NCI-H146 (cell line): ENCODE data around the gene AUTS2.
"Not testable (repeated sequence)": the region's sequence is repeated elsewhere in the genome, so short reads cannot be mapped to it uniquely, and the experiment has no call there.

Experiments
- DNase-seq: peaks from one replicate; lab custom pipeline; 2025; lab: John Stamatoyannopoulos, UW

Gene AUTS2

DNA sequence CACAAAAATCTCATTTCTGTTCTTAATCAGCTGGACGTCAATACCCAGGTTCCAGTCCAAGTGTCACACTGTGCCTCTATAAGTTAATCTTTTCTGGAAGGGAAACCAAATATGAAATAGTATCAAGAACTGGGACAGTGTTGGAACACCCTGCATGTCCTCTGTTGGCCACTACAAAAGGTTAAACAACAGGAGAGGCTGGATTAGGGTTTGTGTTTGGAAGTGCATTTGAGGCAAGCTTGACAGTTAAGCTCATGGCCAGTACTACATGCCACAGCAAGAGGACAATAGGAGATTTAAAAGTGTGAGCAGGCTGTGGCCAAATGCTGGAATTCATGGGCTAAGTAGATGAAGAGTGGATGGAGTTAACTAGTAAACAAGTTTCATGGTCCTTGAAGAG, 751.5 kb downstream of the AUTS2 start:
- DNase-seq = no peak

- no peak for DNase-seq
These were observed 753.8 kb downstream of the AUTS2 start for GRCh38 chr7:70352088-70352487.

DNA sequence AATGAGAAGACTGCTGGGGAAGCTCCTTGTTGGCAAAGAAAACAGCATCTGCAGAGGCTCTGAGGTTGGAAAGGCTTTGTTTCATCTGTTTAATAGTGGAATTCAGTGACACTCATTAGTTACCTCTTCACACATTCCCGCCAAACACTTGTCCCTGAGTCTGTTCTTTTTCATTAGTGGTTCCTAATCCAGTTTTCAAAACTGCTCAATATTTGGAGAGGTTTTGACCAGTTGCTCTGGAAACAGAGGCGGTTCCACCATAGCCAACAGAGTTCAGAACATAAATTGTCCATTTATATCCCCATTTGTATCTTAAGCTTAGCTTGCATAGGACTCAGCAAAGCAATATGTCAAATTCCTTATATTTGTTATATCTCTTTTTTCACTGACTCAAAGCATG, 754.6 kb downstream of the AUTS2 start:
- no peak for DNase-seq

DNA sequence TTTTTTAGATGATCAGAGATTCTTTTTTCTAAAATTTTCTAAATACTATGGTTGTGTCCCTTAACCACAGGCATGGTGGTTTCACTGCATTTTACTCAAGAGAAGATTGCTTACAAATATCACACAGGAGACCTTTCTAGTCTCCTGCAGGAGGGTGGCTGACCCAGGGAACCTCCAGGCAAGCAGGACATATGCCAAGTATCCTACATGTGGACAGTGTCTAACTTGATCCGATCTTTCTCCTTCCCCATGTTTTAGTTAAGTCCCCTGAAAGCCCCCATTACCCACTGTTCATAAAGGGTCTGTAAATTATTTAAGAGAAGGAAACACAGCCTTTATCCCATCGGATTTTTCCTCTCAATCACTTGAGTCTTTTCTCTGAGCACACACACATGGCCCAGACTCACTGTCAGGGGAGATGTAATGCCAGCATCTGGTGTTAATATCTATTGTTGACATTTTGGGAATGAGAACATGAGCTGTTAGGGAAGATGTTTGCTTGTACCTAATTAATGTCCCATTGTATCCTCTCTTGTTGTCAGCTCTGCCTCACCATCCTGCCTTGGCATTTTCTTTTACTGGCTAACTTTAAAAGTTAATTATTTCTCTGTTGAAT, 755.2 kb downstream of the AUTS2 start:
- peak; percentile 36 for DNase-seq

DNA sequence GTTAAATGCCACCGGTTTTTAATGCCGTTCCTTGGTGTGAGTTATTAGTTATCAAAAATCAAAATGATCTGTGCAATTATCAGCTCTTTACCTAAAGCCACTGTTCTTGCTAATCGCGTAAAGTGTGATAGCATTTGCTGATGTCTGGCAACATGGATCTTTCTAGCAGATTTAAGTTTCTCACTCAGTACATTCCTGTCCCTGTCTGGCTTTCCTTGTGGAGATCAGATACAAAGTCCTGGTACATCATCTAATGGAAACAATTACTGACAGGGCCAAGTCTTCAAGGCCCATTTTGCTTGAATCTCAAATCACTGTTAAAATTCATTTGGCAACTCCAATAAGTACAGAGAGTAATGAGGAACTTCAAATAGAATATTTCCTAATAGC, 755.7 kb downstream of the AUTS2 start:
- DNase-seq = no peak

- DNase-seq = no peak
These were observed 756.3 kb downstream of the AUTS2 start for GRCh38 chr7:70354409-70355169.

GRCh38 chr7:70355198-70356020, 757.1 kb downstream of the AUTS2 start:
- DNase-seq = peak; percentile 36

DNA sequence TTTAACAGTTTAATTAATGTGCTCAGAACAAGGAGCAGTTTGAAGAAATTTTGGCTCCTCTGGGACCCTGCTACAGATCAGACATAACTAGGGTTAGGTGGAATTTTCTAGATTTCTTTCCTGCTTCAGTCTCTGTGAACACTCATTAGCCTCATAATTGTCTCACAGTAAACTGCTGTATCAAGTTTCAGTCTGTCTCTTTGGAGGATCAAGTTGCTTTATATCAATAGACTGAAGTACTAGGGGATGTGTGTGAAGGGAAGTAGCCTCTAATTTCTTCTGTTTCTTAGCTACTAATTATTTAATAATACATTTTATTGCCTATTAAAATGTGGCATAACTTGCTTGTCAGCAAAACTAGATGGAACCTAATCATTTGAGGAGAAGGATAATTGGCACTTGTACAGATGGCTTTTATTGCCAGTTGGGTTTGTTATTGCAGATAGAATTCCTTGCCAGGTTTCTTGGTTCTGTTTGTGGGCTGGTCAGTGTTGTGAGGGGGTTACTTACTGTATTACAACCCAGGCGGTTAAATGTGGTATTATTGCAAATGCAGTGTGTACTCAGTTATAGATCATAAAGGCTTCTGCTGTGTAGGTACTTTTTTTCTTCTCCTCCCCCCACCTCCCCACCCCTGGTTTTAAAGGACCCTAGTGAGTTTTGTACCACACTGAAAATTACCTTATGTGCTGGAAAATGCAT, 758.0 kb downstream of the AUTS2 start:
- DNase-seq = peak; percentile 75

- DNase-seq = no peak
These were observed 758.6 kb downstream of the AUTS2 start for GRCh38 chr7:70356787-70357328.

DNA sequence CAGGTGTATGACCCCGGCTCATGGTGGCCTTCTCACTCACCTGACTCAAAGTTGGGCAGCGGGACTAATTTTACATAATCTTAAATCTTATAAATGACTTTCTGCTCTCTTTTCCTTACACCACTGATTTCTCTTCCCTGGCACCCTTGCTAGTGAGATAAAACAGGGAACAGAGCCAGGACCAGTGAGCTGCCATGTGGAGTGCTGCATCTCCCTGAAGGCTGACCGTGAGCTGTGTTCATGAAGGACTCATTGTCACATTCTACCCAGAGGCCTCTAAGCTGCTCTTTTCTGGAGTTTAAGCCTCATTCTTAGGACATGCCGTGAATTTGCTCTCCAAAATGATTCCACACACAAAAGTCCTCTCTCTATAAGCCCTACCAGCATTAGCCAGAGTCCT, 762.3 kb downstream of the AUTS2 start:
- DNase-seq = no peak

DNA sequence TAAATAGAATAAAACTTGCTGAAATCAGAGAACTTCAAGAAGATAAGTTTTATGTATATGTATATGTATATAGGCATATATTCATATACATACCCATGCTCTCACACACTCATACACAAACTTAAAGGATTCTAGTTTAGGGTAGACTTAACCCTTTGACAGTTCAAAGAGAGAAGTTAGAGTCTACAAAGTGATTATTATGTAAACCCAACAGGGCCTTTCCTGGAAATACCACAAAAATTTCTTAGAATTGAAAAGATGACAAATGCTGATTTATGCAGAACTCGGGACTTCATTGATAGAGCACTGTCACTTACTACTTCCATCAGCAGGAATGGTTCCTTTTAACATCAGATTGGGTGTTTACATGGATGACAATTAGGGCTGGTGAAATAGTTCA, 763.5 kb downstream of the AUTS2 start:
- DNase-seq = no peak

GRCh38 chr7:70364393-70364792, 766.1 kb downstream of the AUTS2 start:
- not testable (repeated sequence) for DNase-seq

DNA sequence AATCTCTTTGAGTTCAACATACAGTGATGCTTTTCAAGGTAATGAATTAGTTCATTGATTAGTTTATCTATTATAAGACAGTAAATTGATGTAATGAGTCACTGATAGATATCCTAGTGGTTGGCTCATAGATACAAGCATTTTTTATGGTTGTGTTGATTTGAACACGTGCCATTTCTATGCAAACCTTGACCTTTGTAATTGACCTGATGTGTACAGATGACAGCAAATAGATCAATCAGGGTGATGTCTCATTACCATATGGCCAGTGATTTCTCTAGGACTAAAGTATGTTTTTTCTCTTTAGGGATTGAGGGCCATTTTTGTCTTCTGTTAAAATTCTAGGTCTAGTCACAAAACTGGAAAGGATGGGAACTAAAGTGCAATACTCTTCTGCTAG, 773.4 kb downstream of the AUTS2 start:
- DNase-seq = peak; percentile 57

- no peak for DNase-seq
These were observed 774.7 kb downstream of the AUTS2 start for GRCh38 chr7:70372768-70373515.

DNA sequence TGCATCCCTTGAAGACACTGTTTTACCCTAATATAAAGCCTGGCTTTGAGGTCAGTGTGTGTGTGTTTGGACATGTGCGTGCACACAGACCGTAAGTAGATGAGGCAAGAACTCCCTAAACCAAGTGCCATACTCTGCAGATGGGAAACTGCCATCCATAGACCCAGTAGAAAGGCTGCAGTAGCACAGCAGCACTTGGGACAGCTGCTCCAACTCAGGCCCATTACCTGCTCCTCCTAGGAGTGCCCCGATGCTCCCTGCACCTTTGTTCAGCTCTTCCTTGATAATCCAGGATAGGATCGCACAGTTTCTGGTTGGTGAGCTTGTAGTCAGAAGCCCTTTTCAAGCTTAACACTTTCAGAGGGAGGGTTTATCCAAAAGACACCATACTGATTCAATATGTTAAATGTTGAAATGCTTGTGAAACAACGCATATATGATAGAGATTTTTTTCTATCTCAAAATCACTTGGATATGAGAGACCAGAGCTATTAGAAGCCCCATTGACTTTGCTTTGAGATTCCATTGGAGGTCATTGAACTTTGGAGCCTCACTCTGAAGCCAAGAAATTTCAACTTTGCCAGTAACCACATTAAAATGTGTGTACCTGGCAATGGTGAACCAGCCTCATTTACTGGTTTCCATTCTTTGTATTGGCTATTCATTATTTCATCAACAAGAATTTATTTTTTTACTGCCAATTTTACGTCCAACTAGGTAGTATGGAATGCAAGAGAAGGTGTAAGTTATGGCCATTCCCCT, 776.7 kb downstream of the AUTS2 start:
- DNase-seq = no peak

DNA sequence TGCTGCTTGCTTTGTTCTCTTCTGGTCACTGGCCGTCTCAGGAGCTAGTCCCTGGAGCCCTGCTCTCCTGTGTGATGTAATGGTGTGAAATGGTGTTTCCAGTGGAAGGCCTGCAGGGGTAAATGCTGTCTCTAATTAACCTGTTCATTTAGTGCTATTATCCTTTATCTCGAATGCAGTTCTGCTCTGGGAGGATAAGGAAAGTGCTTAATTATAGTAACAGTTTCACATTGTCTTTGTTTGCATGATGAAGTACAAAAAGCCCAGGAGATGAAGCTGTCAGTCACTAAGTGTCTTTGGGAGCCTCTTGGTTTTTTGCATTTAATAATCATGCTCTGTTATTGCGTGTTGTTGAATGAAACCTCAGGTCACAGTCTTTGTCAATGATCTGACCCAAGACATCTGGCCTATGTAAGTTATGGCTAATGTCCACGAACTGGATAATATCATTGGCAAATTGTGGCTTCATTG, 778.3 kb downstream of the AUTS2 start:
- peak; percentile 96 for DNase-seq

- no peak for DNase-seq
These were observed 779.7 kb downstream of the AUTS2 start for GRCh38 chr7:70377957-70378356.

DNA sequence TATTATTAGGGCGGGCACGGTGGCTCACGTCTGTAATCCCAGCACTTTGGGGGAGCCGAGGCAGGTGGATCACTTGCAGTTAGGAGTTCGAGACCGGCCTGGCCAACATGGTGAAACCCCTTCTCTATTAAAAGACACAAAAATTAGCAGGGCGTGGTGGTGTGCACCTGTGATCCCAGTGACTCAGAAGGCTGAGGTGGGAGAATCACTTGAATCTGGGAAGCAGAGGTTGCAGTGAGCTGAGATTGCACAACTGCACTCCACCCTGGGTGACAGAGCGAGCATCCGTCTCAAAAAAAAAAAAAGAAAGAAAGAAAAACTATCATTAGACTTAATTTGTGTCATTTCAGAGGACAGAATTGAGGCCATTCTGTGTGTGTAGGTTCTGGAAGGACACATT, 780.9 kb downstream of the AUTS2 start:
- DNase-seq = no peak

DNA sequence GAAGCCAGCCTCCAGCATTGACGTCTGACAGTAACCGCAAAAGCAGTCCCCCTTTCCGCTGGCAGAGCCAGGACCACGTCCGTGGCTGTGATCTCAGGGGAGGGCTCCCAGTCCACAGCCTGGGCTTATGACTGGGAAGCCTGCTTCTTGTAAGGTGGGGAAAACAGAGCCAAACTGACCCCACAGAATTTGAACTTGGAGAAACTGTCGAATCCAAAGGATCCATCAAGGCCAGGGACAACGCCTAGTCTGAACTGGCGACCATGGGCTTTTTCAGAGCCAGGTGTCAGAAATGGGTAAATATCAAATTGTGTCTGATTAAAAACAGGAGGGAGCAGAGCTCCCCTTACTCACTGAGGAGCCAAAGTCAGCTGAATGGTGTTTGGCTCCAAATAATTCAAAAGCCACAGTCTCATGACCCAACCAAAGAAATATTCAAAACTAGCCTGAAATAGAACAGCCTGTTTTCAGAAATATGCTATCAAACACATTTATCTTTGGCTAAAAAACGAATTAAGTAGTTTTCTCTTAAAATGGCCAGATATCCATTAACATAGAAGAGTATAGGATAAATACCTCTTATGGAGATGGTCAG, 782.2 kb downstream of the AUTS2 start:
- DNase-seq = no peak
